ENCODE results near the gene MYBPC2. TPM values are rescaled to one million over a fixed set of nuclear protein-coding genes. Genes with fewer than 3 reads are reported as not detected.

The MYBPC2 gene
- total RNA-seq, 1 donor from 2014 or later: not detected

- Histone ChIP-seq H3K36me3 (no peaks in the 10 kb centered on the region), H3K4me3 (no peak overlapping the region), H3K27ac (no peak overlapping the region), H3K4me1 (peaks cover 10% of the 10 kb centered on the region), H3K9me3 (no peaks in the 10 kb centered on the region), H3K27me3 (no peaks in the 10 kb centered on the region)
- no peak for DNase-seq (ENCODE audit: extremely low spot score in 2 of 2)
- TF ChIP-seq POLR2A (IDR thresholded peaks at IDR 0.05) (no peak), POLR2AphosphoS5 (IDR thresholded peaks at IDR 0.05; ENCODE audit: insufficient read depth in 1 of 2, low read depth in 1 of 2) (no peak)
- TF ChIP-seq, protein P1, sequence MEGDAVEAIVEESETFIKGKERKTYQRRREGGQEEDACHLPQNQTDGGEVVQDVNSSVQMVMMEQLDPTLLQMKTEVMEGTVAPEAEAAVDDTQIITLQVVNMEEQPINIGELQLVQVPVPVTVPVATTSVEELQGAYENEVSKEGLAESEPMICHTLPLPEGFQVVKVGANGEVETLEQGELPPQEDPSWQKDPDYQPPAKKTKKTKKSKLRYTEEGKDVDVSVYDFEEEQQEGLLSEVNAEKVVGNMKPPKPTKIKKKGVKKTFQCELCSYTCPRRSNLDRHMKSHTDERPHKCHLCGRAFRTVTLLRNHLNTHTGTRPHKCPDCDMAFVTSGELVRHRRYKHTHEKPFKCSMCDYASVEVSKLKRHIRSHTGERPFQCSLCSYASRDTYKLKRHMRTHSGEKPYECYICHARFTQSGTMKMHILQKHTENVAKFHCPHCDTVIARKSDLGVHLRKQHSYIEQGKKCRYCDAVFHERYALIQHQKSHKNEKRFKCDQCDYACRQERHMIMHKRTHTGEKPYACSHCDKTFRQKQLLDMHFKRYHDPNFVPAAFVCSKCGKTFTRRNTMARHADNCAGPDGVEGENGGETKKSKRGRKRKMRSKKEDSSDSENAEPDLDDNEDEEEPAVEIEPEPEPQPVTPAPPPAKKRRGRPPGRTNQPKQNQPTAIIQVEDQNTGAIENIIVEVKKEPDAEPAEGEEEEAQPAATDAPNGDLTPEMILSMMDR (IDR thresholded peaks at IDR 0.05): no peak
- intact Hi-C loops (cut with DNase I): no loop called here
Measured at GRCh38 chr19:50505856-50506611, 73.3 kb downstream of the MYBPC2 start.

GRCh38 chr19:50506700-50507099, 74.0 kb downstream of the MYBPC2 start:
- Histone ChIP-seq H3K27ac (no peak overlapping the region), H3K27me3 (no peaks in the 10 kb centered on the region), H3K4me1 (peaks cover 10% of the 10 kb centered on the region), H3K9me3 (no peaks in the 10 kb centered on the region), H3K4me3 (no peak overlapping the region), H3K36me3 (no peaks in the 10 kb centered on the region)
- intact Hi-C loops (cut with DNase I): no loop called here
- no peak for DNase-seq (ENCODE audit: extremely low spot score in 2 of 2)
- TF ChIP-seq POLR2A (IDR thresholded peaks at IDR 0.05) (no peak), POLR2AphosphoS5 (IDR thresholded peaks at IDR 0.05; ENCODE audit: insufficient read depth in 1 of 2, low read depth in 1 of 2) (no peak)
- TF ChIP-seq, protein P1 (IDR thresholded peaks at IDR 0.05): no peak

DNA sequence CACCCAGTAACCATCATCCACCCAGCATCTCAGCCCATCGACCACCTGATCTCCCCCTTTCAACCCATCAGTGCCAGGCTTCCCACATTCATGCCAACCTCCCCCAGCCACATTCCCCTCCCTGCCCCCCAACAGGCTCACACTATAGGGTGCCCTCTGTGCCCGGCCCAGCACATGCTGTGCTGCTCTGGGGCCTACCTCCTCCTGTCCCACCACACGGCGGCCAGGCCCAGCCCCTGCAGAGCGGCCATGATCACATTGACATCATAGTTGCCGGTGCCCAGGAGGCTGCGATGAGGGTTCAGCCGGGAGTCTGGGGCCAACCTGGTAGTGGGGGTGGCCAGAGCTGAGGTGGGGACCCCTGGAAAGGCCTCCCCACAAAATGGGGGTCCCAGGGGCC, 74.7 kb downstream of the MYBPC2 start:
- no peak overlapping the region for H3K4me3 ChIP-seq
- H3K9me3 ChIP-seq: no peaks in the 10 kb centered on the region
- H3K27ac ChIP-seq: no peak overlapping the region
- no peak for TF ChIP-seq POLR2A (IDR thresholded peaks at IDR 0.05)
- TF ChIP-seq, protein P1 (IDR thresholded peaks at IDR 0.05): no peak
- TF ChIP-seq POLR2AphosphoS5 (IDR thresholded peaks at IDR 0.05; ENCODE audit: insufficient read depth in 1 of 2, low read depth in 1 of 2): no peak
- no peaks in the 10 kb centered on the region for H3K27me3 ChIP-seq
- H3K4me1 ChIP-seq: peaks cover 10% of the 10 kb centered on the region
- no peak for DNase-seq (ENCODE audit: extremely low spot score in 2 of 2)
- intact Hi-C loops (cut with DNase I): no loop called here
- no peaks in the 10 kb centered on the region for H3K36me3 ChIP-seq

- no peak overlapping the region for H3K27ac ChIP-seq
Measured at GRCh38 chr19:50508843-50509190, 76.1 kb downstream of the MYBPC2 start.

GRCh38 chr19:50509366-50509765, 76.7 kb downstream of the MYBPC2 start:
- no peak for TF ChIP-seq POLR2A (IDR thresholded peaks at IDR 0.05)
- TF ChIP-seq, protein P1 (IDR thresholded peaks at IDR 0.05): no peak
- TF ChIP-seq POLR2AphosphoS5 (IDR thresholded peaks at IDR 0.05; ENCODE audit: insufficient read depth in 1 of 2, low read depth in 1 of 2): no peak
- Histone ChIP-seq H3K27ac (no peak overlapping the region), H3K4me1 (peaks cover 10% of the 10 kb centered on the region), H3K4me3 (no peak overlapping the region), H3K9me3 (no peaks in the 10 kb centered on the region), H3K27me3 (no peaks in the 10 kb centered on the region), H3K36me3 (no peaks in the 10 kb centered on the region)
- intact Hi-C loops (cut with DNase I): no loop called here
- DNase-seq (ENCODE audit: extremely low spot score in 2 of 2): no peak

More at GRCh38 chr19:50508843-50509190, 76.1 kb downstream of the MYBPC2 start:
- no peaks in the 10 kb centered on the region for H3K27me3 ChIP-seq
- H3K9me3 ChIP-seq: no peaks in the 10 kb centered on the region
- H3K4me1 ChIP-seq: peaks cover 10% of the 10 kb centered on the region
- H3K36me3 ChIP-seq: no peaks in the 10 kb centered on the region
- H3K4me3 ChIP-seq: no peak overlapping the region
- DNase-seq (ENCODE audit: extremely low spot score in 2 of 2): peak in 1 of 2 donors; percentile 74
- TF ChIP-seq, protein P1 (IDR thresholded peaks at IDR 0.05): no peak
- no peak for TF ChIP-seq POLR2AphosphoS5 (IDR thresholded peaks at IDR 0.05; ENCODE audit: insufficient read depth in 1 of 2, low read depth in 1 of 2)
- no peak for TF ChIP-seq POLR2A (IDR thresholded peaks at IDR 0.05)
- intact Hi-C loops (cut with DNase I): no loop called here

Data from vagina (tissue), 2 donors.